NAMALWA (cell line): ENCODE measurements around the gene CAD.
A peak's percentile ranks its signal among the peaks of the same experiment; 100 is the strongest.

ENCODE experiments used
- DNase-seq: peaks from one replicate; pipeline ENCODE4 v3.0.0-alpha.2; 2015; ENCODE audit warnings: low spot score

Gene CAD

GRCh38 chr2:27281855-27282559 is 64.8 kb downstream of the CAD start, which contains the start of gene TRIM54:
TSS of gene TRIM54 (plus strand) at chr2:27282429. CDS start at chr2:27282732, 303 bp downstream.
- no peak for DNase-seq

GRCh38 chr2:27282892-27283291 is 65.7 kb downstream of the CAD start:
- no peak for DNase-seq

- DNase-seq = no peak
Observed at GRCh38 chr2:27284996-27285395, 67.8 kb downstream of the CAD start.

GRCh38 chr2:27285481-27285880 is 68.3 kb downstream of the CAD start:
- no peak for DNase-seq

GRCh38 chr2:27288610-27289009 is 71.4 kb downstream of the CAD start:
- no peak for DNase-seq

- DNase-seq = peak; percentile 56
Observed at GRCh38 chr2:27290549-27290948, 73.4 kb downstream of the CAD start.

- peak; percentile 43 for DNase-seq
Observed at GRCh38 chr2:27291865-27292264, 74.7 kb downstream of the CAD start.
